Liver (tissue), 3 donors: ENCODE results near the gene SESN1.

ENCODE experiments used
- CTCF ChIP-seq: fragments of 150-350 bp; IDR thresholded peaks from 2 replicates; pipeline ENCODE4 v1.5.1; 2017; ENCODE audit warnings: improper control_type of control experiment, low read depth, low read length; ENCODE audit not compliant: missing input control
- FOXA1 ChIP-seq: IDR thresholded peaks from 2 replicates; pipeline ENCODE4 v1.6.1; 2016; ENCODE audit warnings: antibody characterized with exemption
- RAD21 ChIP-seq, 2 donors: IDR thresholded peaks; 2 replicates each; pipeline ENCODE4 v1.6.1; 2016; ENCODE audit warnings: antibody characterized with exemption in 2 of 2, mild to moderate bottlenecking in 2 of 2
- SP1 ChIP-seq: IDR thresholded peaks from 2 replicates; pipeline ENCODE4 v1.6.1; 2018; ENCODE audit warnings: antibody characterized with exemption, mild to moderate bottlenecking
- TAF1 ChIP-seq: conservative IDR thresholded peaks from 2 replicates; pipeline ENCODE4 v1.6.1; 2016; ENCODE audit warnings: antibody characterized with exemption, mild to moderate bottlenecking
- YY1 ChIP-seq: IDR thresholded peaks from 2 replicates; pipeline ENCODE4 v1.6.1; 2016; ENCODE audit warnings: antibody characterized with exemption, mild to moderate bottlenecking
- TF ChIP-seq, protein P1 (sequence below): IDR thresholded peaks from 2 replicates; pipeline ENCODE4 v1.6.1; 2016; ENCODE audit warnings: antibody characterized with exemption
- TF ChIP-seq, protein P2 (sequence below): IDR thresholded peaks from 2 replicates; pipeline ENCODE4 v1.6.1; 2016; ENCODE audit warnings: antibody characterized with exemption, mild to moderate bottlenecking
- donor health status: healthy.
- donor health status: healthy.

DNA sequence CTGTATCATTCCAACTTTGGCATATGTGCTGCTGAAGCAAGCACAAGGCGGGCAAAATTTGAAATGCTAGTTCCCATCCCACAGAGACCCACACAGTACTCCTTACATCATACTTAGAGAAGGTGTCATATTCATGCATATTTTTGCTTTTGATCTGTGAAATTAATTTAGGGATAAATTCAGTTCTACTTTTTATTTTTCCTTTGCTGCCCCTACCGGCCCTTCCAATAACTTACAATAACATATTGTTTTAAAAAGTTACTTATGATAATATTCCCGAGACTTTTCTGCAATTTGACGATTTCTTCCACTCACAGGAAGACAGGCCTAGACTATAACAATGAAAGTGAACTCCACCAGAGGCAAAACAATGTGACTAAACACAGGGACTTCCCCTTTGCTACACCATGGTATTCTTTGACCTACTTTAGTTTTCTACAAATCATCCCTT, 35.0 kb downstream of the SESN1 start:
- no peak for TF ChIP-seq FOXA1
- peak; percentile 5 for TF ChIP-seq CTCF
- TF ChIP-seq YY1, result no peak
- TF ChIP-seq TAF1, result no peak
- TF ChIP-seq SP1, result no peak
- peak; percentile 32 for TF ChIP-seq RAD21 (IDR thresholded peaks at IDR 0.05)
- TF ChIP-seq, protein P1, sequence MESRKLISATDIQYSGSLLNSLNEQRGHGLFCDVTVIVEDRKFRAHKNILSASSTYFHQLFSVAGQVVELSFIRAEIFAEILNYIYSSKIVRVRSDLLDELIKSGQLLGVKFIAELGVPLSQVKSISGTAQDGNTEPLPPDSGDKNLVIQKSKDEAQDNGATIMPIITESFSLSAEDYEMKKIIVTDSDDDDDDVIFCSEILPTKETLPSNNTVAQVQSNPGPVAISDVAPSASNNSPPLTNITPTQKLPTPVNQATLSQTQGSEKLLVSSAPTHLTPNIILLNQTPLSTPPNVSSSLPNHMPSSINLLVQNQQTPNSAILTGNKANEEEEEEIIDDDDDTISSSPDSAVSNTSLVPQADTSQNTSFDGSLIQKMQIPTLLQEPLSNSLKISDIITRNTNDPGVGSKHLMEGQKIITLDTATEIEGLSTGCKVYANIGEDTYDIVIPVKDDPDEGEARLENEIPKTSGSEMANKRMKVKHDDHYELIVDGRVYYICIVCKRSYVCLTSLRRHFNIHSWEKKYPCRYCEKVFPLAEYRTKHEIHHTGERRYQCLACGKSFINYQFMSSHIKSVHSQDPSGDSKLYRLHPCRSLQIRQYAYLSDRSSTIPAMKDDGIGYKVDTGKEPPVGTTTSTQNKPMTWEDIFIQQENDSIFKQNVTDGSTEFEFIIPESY, result no peak
- TF ChIP-seq, protein P2, sequence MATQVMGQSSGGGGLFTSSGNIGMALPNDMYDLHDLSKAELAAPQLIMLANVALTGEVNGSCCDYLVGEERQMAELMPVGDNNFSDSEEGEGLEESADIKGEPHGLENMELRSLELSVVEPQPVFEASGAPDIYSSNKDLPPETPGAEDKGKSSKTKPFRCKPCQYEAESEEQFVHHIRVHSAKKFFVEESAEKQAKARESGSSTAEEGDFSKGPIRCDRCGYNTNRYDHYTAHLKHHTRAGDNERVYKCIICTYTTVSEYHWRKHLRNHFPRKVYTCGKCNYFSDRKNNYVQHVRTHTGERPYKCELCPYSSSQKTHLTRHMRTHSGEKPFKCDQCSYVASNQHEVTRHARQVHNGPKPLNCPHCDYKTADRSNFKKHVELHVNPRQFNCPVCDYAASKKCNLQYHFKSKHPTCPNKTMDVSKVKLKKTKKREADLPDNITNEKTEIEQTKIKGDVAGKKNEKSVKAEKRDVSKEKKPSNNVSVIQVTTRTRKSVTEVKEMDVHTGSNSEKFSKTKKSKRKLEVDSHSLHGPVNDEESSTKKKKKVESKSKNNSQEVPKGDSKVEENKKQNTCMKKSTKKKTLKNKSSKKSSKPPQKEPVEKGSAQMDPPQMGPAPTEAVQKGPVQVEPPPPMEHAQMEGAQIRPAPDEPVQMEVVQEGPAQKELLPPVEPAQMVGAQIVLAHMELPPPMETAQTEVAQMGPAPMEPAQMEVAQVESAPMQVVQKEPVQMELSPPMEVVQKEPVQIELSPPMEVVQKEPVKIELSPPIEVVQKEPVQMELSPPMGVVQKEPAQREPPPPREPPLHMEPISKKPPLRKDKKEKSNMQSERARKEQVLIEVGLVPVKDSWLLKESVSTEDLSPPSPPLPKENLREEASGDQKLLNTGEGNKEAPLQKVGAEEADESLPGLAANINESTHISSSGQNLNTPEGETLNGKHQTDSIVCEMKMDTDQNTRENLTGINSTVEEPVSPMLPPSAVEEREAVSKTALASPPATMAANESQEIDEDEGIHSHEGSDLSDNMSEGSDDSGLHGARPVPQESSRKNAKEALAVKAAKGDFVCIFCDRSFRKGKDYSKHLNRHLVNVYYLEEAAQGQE, result no peak
